Femur (tissue), 1 donor: ENCODE data around the gene CRNKL1.
A peak's percentile ranks its signal among the peaks of the same experiment; 100 is the strongest.

Source experiments
- DNase-seq: peaks from one replicate; pipeline ENCODE4 v3.0.0-alpha.2; 2017

Gene CRNKL1

DNA sequence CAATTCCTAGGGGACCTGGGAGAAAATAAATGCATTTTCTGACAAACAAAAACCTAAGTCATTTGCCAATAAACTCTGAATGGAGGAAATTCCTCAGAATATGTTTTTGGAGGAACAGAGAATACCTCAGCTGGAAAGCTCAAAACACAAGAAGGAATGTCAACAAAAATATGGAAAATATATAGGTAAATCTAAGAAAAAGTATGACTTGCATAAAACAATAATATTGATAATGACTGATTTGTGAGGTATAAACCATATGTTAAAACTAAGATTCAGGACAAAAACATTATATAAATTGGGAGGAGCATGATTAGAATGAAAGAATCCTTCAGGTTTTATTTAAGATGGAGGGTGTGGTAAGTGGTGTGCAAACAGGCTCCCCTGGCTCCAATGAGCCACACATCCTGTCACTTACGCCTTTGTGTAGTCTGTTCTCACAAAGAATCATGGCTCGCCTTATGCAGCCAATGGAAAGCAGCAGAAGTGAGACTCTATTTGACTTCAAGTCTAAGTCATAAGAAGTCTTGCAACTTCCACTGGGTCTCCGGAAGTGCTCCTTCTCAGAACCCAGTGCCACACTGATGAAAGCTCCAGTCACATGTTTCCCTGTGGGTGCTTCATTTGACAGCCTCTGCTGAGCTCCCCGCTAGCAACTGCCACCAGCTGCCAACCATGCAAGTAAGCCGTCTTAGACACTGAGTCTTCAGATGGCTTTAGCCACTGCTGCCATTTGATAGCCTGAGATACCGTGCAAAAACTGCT, 8.2 kb upstream of the CRNKL1 start:
- no peak for DNase-seq

DNA sequence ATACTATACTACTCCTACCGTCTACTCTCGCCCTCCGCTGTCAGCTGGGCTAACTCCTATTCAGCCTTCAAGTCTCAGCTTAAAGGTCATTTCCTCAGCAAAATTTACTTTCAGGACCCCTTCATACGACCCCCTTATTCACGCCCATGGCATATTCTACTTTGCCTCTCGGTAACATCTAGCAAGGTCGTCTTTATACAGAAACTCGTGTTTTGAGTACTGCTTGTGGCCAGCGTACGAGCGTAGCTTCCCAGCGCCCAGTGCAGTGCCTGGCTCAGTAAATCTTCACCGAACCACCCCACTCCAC, 546 bp downstream of the CRNKL1 start:
- DNase-seq: no peak

DNA sequence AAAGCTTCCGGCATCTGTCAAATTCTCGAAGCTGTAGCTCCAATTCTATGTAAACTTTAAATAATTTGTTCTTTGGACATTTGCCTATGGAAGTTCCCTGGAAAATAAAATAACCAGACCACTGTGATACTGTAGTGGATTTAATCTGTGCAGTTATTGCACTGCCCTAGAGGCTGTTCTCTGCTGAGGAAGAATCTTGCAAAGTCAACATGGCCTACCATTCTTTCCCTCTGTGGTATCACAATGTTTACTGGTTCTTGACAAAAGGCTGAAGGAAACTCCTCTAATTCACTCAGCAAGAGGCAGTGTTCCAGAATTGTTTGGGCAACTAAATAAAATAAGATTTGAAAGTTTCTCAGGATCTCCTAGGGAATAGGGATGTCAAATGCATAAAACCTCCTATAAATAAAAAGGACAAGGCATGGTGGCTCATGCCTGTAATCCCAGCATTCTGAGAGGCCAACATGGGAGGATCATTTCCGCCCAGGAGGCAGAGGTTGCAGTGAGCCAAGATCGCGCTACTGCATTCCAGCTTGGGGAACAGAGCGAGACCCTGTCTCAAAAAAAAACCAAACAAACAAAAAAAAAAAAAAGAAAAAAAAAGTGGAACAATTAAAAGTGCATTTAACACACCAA, 12.4 kb downstream of the CRNKL1 start:
- DNase-seq: no peak

DNA sequence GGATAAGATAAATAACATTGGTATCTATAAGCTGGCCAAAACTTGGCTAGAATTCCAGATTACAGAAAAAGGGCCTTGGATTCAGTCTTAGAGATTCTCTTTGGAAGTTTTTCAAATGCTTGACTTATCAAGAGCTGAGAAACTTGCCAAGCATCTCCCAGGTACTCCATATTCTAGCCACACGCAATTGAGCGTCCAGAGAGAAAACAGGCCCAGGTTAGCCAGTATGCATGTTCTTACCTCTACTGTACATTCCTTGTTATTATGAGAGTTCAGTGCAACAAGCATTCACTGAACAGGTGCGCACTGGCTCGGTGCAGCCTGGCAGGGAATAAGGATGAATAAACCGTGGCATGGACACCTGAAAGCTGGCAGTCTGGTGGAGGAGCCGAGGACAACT, 13.7 kb downstream of the CRNKL1 start:
- no peak for DNase-seq

DNA sequence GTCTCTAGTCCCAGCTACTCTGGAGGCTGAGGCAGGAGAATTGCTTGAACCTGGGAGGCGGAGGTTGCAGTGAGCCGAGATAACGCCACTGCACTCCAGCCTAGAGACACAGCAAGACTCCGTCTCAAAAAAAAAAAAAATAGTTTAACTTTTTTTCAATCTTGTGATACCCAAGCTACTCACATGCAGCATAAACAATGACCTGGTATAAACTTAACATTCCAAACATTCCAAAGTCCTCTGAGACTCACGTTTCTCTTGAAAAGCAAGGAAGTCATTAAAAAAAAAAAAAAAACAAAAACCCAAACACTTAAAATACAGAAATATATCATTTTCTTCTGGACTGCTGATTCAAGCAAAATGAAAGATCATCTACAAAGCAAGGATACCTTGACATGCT, 14.3 kb downstream of the CRNKL1 start:
- no peak for DNase-seq

DNA sequence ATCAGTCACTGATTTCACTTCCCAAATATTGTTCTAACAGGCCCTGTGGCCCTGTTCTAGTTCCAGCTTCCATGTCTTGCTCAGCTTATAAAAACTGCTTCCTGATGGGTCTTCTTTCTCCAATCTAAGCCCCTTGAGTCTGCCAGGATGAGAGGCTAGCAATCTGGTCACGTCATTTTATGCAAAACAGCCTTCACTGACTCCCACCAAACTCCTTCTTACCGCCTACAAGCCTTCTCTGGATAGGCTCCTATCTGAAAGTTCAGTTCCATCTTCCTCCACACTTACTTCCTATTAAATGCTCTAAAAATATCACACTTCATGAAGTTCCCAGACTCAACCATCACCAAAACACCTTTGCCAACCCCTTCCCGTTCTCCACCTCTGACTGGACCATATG, 15.5 kb downstream of the CRNKL1 start:
- no peak for DNase-seq

DNA sequence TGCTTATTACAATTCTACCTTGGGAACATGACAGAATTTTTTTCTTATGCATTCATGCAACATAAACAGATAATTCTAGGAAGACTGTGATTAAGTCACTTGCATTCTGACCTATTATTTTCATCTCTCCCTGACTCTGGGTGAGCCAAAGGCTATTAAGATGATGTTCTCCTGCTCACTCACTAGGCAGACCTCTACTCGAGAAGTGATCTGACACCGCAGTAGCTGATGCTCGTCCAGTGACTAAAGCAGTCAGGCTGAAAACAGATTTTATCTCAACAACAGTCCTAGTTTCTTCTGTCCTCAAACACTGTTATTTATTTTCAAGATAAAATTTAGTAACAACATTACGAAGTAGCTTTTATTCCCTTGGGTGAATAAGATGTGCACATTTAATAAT, 17.8 kb downstream of the CRNKL1 start:
- no peak for DNase-seq

DNA sequence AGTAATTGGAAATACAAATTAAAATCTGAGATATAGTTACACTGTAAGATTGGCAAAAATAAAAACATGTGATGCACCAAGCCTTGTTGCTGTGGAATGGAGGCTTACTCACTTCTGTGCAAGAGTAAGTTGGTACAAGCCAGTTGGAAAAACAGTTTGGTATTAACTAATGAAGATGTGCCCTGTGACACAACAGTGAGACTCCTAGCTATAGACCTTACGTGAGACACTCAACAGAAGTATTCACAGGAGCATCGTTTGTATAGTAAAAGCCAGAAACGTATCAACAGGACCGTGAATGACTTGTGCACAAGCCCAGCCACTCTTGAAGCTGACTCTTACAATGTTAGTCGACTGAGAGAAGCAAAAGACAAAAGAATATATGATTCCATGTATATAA, 20.5 kb downstream of the CRNKL1 start:
- DNase-seq: no peak

DNA sequence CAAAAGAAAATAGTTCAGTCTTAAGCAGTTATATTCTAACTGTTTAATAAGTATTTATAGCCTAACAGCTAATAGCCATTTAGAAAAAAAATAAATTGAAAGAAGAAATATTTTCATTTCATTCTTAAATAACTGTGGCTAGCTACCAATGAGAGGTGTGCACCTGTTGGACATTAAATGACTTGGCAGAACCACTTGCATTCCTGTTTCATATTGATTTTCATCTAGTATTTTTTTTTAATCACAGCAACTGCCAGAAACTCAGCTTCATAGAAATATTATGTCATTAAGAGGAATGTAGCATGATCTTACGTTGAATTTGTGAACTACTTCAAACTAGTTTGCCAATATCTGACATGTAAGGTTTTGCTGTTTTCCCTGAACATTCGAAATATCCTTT, 25.0 kb downstream of the CRNKL1 start:
- no peak for DNase-seq

DNA sequence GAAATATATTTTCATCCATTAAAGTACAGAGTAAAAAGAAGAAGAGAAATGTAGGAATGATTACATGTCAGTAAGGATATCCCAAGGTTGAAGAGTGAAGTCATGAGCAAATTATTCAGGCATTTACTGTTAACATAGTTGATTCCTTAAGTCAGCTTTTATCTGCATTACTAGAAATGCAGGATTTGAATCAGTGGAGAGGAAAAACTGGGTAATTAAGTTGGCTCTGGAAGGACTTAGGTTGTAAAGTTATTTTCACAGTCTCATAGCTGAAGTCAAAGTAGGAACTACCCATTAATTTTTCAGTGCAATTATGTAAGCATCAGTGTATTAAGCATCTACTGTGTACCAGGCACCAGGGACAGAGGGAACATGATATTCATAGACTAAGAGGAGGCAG, 27.3 kb downstream of the CRNKL1 start:
- DNase-seq: no peak

DNA sequence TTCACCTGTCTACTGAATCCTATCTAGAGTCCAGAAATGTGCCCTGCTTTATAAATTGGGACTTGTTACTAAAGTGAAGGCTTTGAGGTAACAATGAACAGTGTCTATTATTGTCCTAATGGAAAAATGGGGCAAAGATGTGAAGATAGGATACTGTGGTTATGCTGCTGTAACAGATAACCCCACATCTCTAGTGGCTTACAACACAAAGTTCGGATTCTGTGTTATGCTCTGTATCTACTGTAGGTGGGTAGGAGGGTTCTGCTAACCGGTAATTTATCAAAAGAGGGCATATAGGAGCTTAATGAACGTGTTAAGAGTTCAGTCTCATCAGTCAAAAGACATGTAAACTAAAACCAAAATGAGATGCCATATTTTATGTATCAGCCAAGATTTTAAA, 28.9 kb downstream of the CRNKL1 start:
- DNase-seq: no peak

DNA sequence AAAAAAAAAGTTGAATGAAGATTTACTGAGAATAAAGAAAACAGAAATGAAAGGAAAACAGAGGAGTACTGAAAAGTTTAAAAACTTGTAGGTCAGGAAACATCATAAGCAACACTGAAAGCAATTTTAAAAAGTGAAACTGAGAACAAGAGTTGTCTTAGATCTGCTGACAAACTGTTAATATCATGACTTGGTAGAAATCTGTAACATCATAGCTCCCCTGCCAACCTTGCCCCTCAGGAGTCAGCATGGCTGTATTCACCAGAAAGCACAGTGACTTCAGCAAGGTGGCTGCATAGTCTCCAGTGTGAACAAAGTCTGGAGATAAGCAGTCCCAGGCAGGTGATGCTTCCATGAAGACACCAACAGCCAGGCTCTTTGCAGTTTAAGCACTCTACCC, 29.8 kb downstream of the CRNKL1 start:
- no peak for DNase-seq

DNA sequence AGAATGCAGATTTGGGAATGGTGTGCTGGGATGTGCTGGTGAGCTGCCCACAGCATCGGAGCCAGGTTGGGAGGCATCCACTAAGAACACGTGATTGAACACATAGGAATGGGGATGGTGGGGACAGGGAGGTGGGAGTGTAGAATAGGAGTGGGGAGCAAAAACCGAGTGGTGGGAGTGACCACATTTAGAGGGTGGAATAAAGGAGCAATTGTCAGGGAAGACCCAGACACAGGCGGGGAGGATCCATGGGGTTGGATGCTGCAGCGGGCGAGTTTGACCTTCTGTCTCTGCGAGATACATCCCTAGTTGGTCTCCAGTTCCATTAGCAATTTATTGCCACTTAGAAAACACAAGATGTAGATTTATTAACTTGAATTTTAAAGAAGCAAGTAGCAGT, 30.4 kb downstream of the CRNKL1 start:
- DNase-seq: no peak

DNA sequence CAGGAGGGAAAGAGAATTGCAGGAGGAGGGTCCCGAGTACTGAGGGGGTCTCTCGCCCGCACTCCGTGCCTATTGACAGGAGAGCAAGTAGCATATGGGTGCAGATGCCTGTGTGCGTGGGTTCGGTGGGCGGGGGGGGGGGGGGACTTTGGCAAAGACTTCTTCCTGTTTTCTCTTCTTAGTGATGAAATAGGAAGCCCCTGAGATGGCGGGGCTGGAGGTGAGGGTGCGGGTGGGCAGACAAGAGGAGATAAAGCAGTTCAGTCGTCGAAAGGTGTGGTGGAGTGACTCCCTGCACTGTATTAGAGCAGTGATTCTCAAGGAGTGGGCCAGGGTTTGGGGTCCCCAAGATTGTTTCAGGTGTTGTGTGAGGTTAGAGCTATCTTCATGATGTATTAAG, 31.4 kb downstream of the CRNKL1 start:
- no peak for DNase-seq

DNA sequence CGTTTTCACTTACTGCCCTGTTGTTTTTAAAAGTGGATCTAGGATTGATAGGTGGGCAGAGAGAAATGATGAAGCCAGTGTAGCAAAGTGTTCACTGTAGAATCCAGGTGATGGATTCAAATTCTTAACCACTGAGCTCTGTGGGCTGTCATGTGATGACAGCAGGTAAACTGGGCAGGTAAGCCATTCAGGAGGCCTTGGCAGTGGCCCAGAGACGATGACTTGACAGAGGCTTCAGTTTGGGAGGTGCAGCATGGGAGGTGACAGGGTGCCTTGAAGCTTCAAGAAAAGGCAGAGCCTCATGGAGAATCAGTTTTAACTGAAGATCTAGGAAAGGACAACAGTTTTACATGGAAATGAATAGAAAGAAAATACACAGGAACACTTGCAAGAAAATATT, 33.1 kb downstream of the CRNKL1 start:
- DNase-seq: no peak

DNA sequence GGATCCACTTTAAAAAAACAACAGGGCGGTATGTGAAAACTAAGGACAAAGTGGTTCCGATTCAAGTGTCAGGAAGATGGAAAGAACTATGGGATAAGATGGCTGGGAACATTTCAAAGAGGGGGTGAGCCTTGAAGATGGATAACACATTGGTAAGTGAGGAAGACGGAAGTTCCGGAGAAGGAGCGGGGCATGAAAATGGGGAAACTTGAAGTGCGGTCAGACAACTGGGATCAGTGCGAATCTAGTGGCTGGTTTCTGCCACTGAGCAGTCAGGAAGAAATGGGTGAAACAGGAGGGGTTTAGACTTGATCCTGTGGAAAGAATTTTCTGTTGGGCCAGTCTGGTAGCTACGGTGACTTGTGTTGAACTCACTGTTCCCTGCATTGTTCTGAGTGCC, 33.9 kb downstream of the CRNKL1 start:
- DNase-seq: no peak

DNA sequence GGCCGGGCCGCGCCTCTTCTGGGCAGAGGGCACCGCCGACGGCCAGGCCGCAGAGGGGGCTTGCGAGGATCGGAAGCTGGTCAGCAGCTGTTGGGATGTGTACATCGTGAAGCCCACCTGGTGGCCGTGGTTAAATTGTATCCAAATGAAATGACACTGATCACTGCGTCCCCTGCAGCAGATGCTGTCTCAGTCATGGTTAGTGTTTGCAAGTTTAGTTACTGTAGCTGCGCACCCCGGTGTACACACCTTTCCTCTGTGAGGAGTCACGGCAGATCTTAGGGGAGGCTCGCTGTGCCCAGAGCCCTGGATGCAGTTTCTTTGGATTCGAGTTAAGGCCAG, 34.5 kb downstream of the CRNKL1 start:
- DNase-seq: no peak

DNA sequence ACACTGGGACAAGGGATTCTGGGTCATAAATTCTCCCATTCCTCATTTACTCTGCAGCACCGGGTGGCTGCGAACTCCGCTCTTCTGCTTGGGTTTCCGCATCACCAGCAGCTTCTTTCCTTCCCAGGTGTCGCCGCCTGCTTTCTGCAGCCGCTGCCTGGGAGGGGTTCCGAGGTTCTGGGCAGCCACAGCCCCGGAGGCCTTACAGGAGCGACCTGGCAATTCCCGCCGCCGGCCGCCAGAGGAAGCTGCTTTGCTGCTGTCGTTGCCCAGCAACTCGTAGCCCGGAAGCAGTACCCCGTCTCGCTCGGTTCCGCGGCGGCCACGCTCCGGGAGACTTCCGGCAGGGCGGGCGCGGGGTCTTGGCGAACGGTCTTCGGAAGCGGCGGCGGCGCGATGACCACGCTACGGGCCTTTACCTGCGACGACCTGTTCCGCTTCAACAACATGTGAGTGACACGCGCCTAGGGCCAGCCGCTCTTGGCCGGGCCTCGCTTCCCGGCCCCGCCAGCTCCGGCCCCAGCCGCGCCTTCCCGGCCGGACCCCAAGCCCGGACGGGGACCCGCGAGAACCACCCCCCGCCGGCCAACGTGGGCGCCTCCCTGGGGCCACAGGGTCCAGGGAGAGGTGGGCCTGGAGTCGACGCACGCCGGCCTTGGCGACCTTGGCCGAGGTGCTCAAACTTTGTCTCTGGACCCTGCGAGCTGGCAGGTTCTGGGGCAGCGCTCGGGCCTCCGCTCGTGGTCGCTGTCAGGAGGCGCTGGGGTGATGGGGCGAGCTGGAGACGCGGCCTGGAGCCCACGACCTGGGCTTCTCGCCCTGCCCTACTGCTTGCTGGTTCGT, 35.0 kb downstream of the CRNKL1 start, which contains the start of gene NAA20:
TSS of gene NAA20 (plus strand) at position 362 of the 843 bp plus-strand sequence. CDS start at position 397, 35 bp downstream.
- DNase-seq: peak; percentile 96

DNA sequence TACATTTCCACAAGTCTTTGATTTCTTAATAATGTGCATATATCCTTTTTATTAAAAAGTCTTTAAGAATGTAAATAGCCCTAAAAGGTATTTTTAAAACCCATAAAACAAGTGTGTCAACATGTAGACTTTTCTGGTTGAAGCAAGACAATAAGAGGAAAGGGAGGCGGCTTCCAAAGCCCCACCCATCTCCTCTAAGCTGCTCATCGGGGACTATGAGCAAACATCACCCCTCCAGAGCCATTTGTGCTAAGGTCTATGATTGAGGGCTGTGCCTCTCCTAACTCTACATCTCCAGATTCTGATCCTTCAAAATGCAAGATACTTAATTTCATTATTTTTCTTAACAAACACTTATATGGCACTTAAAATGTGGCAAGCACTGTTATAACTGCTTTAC, 37.6 kb downstream of the CRNKL1 start:
- DNase-seq: no peak

DNA sequence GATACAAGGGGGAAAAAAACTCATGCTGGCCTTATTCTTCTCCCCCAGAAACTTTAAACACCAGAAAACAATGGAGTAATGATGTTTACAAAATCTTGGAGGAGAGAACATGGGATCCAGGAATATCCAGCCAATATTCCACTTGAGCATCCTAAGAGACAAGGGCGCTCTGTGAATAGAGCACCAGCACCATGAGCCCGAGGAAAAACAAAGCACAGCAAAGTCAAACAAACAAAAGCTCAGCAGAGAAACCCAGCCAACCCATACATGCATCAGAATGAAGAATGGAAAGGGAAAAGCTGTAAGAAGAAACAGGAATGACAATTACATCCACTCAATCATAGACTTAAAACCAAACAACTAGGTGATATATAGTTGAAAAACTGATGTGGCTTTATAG, 39.7 kb downstream of the CRNKL1 start:
- DNase-seq: no peak

DNA sequence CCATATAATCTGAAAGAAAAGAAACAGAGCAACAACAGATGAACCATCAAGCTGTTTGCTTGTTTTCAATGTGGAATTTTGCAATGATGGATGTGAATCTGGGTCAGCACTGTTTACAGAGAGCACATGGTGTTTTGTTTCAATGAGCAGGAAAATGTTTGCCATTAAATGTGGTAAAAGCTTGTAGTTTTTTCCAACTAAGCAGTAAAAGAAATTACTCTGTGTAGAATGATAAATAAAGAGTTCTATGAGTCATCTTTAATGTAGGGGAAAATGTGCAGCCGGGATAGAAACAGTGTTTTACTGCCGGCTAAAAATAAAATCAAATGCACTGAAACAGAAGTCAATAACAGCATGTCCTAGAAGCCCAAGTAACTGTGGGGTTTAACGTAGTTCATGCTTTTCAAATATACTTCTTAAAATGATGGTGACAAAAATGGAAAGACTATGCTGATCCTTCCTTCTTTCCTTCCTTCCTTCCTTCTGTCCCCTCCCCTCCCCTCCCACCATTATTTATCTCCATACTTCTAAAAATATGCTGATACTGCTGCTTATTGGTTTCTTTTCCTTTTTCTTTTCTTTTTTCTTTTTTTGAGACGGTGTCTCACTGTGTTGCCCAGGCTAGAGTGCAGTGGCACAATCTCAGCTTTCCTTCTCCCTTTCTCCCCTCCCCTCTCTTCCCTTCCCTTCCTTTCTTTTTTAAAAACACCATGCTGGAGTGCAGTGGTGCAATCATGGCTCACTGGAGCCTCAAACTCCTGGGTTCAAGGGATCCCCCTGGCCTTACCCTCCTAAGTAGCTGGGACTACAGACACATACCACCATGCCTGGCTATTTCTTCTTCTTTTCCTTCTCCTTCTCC, 41.4 kb downstream of the CRNKL1 start:
- no peak for DNase-seq

DNA sequence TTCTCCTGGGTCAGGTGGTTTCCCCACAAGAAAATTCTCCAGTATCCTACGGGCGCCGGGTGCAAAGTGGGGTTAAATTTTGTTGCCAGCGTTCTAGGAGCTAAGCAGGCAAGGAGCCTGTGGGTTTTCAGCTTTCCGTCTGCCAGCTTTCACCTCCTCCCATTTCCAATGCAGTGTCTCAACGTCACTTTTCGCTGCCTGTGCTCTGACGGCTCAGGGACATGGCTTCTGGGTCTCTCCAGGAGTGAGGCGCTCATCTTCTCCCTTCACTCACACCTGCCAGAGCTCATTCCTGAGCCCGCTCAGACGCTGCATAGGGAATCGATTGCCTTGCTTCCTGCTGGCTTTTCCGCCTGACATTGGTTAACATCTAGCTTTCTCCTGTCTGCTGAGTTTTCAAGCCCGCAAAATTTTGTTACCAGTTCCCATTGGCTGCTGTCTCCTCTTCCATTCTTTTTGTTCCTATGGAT, 42.4 kb downstream of the CRNKL1 start:
- no peak for DNase-seq

DNA sequence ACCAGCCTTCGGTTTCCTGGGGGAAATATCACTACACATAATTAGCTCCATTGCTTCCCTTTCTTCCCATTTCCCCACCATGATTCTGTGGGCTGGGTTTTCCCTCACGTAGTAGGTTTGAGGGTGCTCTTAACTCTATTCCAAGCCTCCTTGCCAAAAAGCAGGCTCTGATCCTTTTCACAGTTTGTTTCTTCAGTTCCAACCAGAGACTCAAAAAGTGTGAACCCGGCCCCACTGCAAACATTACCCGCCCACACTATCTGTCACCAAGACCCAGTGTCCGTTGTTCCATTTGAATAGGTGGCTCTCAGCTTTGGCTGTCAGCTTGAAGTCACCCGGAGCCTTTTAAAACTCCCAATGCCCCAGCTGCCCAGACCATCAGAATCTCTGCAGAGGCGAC, 46.9 kb downstream of the CRNKL1 start:
- DNase-seq: no peak
